K562 (cell line): Measurements from ENCODE around the gene UNC5B. TPM values are rescaled to one million over a fixed set of nuclear protein-coding genes. Genes with fewer than 3 reads are reported as not detected.
A peak's percentile ranks its signal among the peaks of the same experiment; 100 is the strongest.

Source experiments
- BRCA1 ChIP-seq, 2 experiments: fragments of 450-650 bp in 1 of 2; sonication (generic) in 1 of 2; formaldehyde crosslinking in 1 of 2; IDR thresholded peaks; 2 replicates each; pipeline versions ENCODE4 v1.5.0 to v1.6.1; 2017 to 2020; ENCODE audit warnings: mild to moderate bottlenecking in 1 of 2, missing genetic modification reagents in 1 of 2
- TCFL5 ChIP-seq: fragments of 250-450 bp; sonication (Bioruptor Pico); conservative IDR thresholded peaks from 2 replicates; pipeline ENCODE4 v1.6.1; 2021; ENCODE audit warnings: mild to moderate bottlenecking, moderate library complexity, matching md5 sums
- ZKSCAN8 ChIP-seq: fragments of 200-800 bp; sonication (Bioruptor generic); IDR thresholded peaks from 2 replicates; pipeline ENCODE4 v1.6.1; 2016; ENCODE audit warnings: missing genetic modification characterization, missing compliant biosample characterization
- polyA plus RNA-seq, 8 experiments: library from polyadenylated mRNA; depleted of rRNA in 4 of 8; stranded (reverse) in 5 of 8; unstranded in 3 of 8; fragments of >200 nt; fragmentation: Nextera tagmentation in 2 of 8; fragmentation: Illumina TruSeq in 1 of 8; extraction: Ambion mirVana in 2 of 8; extraction: Trizol in 1 of 8; gene quantifications; 2 replicates each; pipeline versions ENCODE4 v1.2.1 to v1.2.3, GENCODE V29; 2011 to 2014; ENCODE audit warnings: inconsistent platforms in 1 of 8, missing spikeins in 1 of 8
- total RNA-seq, 7 experiments: library from RNA; depleted of rRNA in 6 of 7; stranded (reverse); fragments of >200 nt in 6 of 7; fragmentation: Illumina TruSeq in 2 of 7; extraction: Trizol in 2 of 7; gene quantifications; 2 replicates each; pipeline versions ENCODE4 v1.2.1 to v1.2.3, GENCODE V29; 2011 to 2021; ENCODE audit warnings: low replicate concordance in 1 of 7
- TF ChIP-seq, protein P1 (sequence below): sonication (generic); formaldehyde crosslinking; IDR thresholded peaks from 2 replicates; pipeline ENCODE4 v1.8.1; 2022; ENCODE audit warnings: missing genetic modification reagents
- TF ChIP-seq, protein P2 (sequence below), 2 experiments: fragments of 450-650 bp; formaldehyde crosslinking in 1 of 2; IDR thresholded peaks; 2 replicates each; pipeline versions ENCODE4 v1.4.0 to v1.6.1; 2014 to 2020; ENCODE audit warnings: mild to moderate bottlenecking in 2 of 2, borderline replicate concordance in 1 of 2, low read depth in 1 of 2
- TF ChIP-seq, protein P3 (sequence below), 2 experiments: fragments of 450-650 bp; IDR thresholded peaks; 2 replicates each; pipeline ENCODE4 v1.6.1; 2016; ENCODE audit warnings: mild to moderate bottlenecking in 2 of 2, borderline replicate concordance in 1 of 2, low read depth in 1 of 2, moderate library complexity in 1 of 2

The UNC5B gene
- total and polyA plus RNA-seq, 9 of the 15 experiments (the other 6 are each of a cell fraction or from before 2014, with no cell fraction given), result 0.10 to 8.4 (median 2.1) TPM

DNA sequence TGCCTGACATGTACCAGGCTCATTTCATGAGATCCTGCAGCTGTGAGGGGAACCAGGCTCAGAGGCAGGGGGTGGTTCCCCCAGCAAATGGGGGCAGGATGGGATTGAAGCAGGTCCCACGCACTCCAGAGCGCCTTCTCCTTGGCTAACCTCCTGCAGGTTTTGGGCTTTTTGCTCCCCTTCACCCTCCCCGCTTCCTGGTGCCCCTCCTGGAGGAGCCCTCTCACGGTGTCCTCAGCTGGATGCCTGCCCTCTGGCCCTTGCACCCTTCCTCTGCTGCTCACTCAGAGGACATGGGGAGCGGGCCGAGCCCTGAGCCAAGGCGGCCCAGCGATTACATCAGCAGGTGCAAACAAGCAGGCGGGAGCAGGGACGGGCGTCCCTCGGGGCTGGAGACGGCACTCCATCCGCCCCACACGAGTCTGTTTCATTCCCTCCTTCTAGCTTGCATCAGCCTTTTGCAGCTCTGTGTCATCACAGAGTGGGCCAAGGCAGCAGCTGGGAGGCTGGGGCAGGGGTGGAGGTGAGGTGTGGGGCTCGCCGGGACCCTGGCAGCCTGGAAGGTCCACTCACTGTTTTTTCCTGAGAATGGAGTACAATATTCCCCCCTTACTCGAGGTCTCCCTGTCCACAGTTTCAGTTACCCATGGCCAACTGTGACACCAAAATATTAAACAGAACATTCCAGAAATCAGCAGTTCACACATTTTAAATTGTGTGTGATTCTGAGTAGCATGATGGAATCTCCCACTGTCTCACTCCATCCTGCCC lies 54.0 kb downstream of the UNC5B start (continued):
- TF ChIP-seq ZKSCAN8 (CRISPR knock-in tag) (no peak; the same call in 1 of the 2 replicates), BRCA1 (IDR thresholded peaks at IDR 0.05) (no peak), BRCA1 (CRISPR knock-in tag; IDR thresholded peaks at IDR 0.05) (no peak), TCFL5 (CRISPR knock-in tag) (no peak)
- TF ChIP-seq, protein P1, sequence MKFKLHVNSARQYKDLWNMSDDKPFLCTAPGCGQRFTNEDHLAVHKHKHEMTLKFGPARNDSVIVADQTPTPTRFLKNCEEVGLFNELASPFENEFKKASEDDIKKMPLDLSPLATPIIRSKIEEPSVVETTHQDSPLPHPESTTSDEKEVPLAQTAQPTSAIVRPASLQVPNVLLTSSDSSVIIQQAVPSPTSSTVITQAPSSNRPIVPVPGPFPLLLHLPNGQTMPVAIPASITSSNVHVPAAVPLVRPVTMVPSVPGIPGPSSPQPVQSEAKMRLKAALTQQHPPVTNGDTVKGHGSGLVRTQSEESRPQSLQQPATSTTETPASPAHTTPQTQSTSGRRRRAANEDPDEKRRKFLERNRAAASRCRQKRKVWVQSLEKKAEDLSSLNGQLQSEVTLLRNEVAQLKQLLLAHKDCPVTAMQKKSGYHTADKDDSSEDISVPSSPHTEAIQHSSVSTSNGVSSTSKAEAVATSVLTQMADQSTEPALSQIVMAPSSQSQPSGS (CRISPR knock-in tag), result no peak
- TF ChIP-seq, protein P2, sequence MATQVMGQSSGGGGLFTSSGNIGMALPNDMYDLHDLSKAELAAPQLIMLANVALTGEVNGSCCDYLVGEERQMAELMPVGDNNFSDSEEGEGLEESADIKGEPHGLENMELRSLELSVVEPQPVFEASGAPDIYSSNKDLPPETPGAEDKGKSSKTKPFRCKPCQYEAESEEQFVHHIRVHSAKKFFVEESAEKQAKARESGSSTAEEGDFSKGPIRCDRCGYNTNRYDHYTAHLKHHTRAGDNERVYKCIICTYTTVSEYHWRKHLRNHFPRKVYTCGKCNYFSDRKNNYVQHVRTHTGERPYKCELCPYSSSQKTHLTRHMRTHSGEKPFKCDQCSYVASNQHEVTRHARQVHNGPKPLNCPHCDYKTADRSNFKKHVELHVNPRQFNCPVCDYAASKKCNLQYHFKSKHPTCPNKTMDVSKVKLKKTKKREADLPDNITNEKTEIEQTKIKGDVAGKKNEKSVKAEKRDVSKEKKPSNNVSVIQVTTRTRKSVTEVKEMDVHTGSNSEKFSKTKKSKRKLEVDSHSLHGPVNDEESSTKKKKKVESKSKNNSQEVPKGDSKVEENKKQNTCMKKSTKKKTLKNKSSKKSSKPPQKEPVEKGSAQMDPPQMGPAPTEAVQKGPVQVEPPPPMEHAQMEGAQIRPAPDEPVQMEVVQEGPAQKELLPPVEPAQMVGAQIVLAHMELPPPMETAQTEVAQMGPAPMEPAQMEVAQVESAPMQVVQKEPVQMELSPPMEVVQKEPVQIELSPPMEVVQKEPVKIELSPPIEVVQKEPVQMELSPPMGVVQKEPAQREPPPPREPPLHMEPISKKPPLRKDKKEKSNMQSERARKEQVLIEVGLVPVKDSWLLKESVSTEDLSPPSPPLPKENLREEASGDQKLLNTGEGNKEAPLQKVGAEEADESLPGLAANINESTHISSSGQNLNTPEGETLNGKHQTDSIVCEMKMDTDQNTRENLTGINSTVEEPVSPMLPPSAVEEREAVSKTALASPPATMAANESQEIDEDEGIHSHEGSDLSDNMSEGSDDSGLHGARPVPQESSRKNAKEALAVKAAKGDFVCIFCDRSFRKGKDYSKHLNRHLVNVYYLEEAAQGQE (IDR thresholded peaks at IDR 0.05; ENCODE audit: borderline replicate concordance), result peak; percentile 52; the same call in 1 of the 2 replicates
- TF ChIP-seq, protein P2 (CRISPR knock-in tag; IDR thresholded peaks at IDR 0.05; ENCODE audit: low read depth), result peak; percentile 34; the same call in 1 of the 2 replicates
- TF ChIP-seq, protein P3, sequence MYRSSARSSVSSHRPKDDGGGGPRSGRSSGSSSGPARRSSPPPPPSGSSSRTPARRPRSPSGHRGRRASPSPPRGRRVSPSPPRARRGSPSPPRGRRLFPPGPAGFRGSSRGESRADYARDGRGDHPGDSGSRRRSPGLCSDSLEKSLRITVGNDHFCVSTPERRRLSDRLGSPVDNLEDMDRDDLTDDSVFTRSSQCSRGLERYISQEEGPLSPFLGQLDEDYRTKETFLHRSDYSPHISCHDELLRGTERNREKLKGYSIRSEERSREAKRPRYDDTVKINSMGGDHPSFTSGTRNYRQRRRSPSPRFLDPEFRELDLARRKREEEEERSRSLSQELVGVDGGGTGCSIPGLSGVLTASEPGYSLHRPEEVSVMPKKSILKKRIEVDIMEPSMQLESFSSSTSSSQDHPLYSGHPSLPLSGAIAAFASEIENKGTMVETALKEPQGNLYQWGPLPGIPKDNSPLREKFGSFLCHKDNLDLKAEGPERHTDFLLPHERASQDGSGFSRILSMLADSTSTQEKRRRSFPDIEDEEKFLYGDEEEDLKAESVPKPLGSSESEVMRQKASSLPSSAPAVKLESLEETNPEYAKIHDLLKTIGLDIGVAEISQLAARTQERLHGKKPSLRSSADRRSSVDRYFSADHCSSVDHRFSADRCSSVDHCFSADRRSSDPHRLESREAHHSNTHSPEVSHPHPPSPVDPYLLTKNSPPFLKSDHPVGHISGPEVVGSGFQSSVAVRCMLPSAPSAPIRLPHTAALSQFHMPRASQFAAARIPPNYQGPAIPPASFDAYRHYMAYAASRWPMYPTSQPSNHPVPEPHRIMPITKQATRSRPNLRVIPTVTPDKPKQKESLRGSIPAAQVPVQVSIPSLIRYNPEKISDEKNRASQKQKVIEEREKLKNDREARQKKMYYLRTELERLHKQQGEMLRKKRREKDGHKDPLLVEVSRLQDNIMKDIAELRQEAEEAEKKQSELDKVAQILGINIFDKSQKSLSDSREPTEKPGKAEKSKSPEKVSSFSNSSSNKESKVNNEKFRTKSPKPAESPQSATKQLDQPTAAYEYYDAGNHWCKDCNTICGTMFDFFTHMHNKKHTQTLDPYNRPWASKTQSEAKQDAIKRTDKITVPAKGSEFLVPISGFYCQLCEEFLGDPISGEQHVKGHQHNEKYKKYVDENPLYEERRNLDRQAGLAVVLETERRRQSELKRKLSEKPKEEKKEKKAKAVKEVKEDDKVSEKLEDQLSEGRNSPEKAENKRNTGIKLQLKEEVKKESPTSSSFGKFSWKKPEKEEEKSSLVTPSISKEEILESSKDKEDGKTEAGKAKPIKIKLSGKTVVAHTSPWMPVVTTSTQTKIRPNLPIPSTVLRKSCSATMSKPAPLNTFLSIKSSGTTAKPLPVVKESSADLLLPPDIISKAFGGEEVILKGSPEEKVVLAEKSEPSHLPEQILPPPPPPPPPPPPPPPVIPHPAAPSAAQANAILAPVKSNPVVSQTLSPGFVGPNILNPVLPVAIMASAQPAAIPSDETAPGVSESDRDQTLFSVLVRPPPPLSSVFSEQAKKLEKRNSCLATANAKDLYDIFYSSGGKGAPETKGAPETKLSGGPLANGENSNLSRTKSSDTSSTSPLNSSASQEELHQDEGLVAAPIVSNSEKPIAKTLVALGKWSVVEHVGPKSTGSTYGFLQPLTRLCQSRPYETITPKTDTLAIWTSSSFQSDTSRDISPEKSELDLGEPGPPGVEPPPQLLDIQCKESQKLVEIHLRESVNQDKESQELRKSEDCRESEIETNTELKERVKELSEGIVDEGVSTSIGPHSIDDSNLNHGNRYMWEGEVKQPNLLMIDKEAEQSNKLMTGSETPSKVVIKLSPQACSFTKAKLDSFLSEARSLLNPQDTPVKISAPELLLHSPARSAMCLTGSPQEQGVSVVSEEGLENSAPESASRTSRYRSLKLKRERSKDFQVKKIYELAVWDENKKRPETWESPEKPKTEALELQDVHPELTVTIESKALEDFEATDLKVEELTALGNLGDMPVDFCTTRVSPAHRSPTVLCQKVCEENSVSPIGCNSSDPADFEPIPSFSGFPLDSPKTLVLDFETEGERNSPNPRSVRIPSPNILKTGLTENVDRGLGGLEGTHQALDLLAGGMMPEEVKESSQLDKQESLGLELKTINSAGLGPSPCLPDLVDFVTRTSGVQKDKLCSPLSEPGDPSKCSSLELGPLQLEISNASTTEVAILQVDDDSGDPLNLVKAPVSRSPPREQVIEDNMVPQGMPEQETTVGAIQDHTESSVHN (IDR thresholded peaks at IDR 0.05; ENCODE audit: borderline replicate concordance in 1 of 2, low read depth in 1 of 2), result peak in 1 of 2 experiments; percentile 79; a peak in 2 of 4 replicates
